Right lobe of liver (tissue), 6 donors: ENCODE measurements around the gene BMPER. TPM values are rescaled to one million over a fixed set of nuclear protein-coding genes. Genes with fewer than 3 reads are reported as not detected.
"Not testable (repeated sequence)": the region's sequence is repeated elsewhere in the genome, so short reads cannot be mapped to it uniquely, and the experiment has no call there.

ENCODE experiments used
- ATAC-seq, 4 donors: fragments of 200-7000 bp; cut with Tn5 transposase; one replicate each; pipeline ENCODE4 v1.9.1; 2020; ENCODE audit warnings: mild to moderate bottlenecking in 4 of 4, moderate library complexity in 4 of 4
- DNase-seq, 3 donors: peaks; one replicate each; pipeline ENCODE4 v3.0.0-alpha.2; 2020
- H3K27ac ChIP-seq, 3 donors: fragments of 200-600 bp; one replicate each; pipeline ENCODE4 v1.8.0; 2022
- H3K27me3 ChIP-seq, 2 donors: fragments of 200-600 bp; one replicate each; pipeline ENCODE4 v1.8.0; 2022
- H3K36me3 ChIP-seq, 4 donors: fragments of 200-600 bp; sonication (generic) in 1 of 4; one replicate each; pipeline versions ENCODE4 v1.5.1 to v1.8.0; 2017 to 2022; ENCODE audit warnings: control low read depth in 1 of 4
- H3K4me1 ChIP-seq, 4 donors: fragments of 200-600 bp; sonication (generic) in 1 of 4; one replicate each; pipeline versions ENCODE4 v1.5.1 to v1.8.0; 2017 to 2022; ENCODE audit warnings: control low read depth in 1 of 4
- H3K4me3 ChIP-seq, 3 donors: fragments of 200-600 bp; one replicate each; pipeline ENCODE4 v1.8.0; 2022
- H3K9me3 ChIP-seq, 4 donors: fragments of 200-600 bp; sonication (generic) in 1 of 4; one replicate each; pipeline versions ENCODE4 v1.5.1 to v1.8.0; 2017 to 2022; ENCODE audit warnings: control low read depth in 1 of 4
- POLR2A ChIP-seq: fragments of 450-650 bp; IDR thresholded peaks from one replicate; pipeline ENCODE4 v1.6.1; 2017; ENCODE audit warnings: antibody characterized with exemption, mild to moderate bottlenecking
- WGBS: methylation state at CpG from one replicate; pipeline ENCODE4 v1.1.6; 2018; ENCODE audit warnings: low coverage, low lambda C conversion rate; ENCODE audit not compliant: insufficient coverage; ENCODE audit errors: missing lambda C conversion rate; 5-methylcytosine and 5-hydroxymethylcytosine counted together
- intact Hi-C, 2 donors: fragments of 100-400 bp; cut with DNase I; formaldehyde crosslinking; loops; one replicate each; pipeline versions ENCODE4 v1.11.2 to v1.14.1; 2022
- total RNA-seq, 6 experiments: library from RNA; depleted of rRNA in 2 of 6; stranded (reverse); fragments of >200 nt in 2 of 6; fragmentation: NEBNext Ultra II Directional in 3 of 6; extraction: Animal tissue kit (Norgen Biotek cat#: 25700) in 3 of 6; gene quantifications; one replicate each; pipeline versions ENCODE4 v1.1.0 to v1.2.4, GENCODE V29; 2016 to 2023
- TF ChIP-seq, protein P1 (sequence below), 4 donors: fragments of 200-600 bp in 3 of 4; fragments of 450-650 bp in 1 of 4; IDR thresholded peaks; one replicate each; pipeline versions ENCODE4 v1.5.1 to v1.8.0; 2016 to 2022; ENCODE audit warnings: antibody characterized with exemption in 4 of 4, mild to moderate bottlenecking in 2 of 4
- donor health status: DM: no; HTN: yes; CAD: no.
- donor health status: DM: no; HTN: no; CAD: no.
- donor health status: DM: no; HTN: no; CAD: no.
- donor health status: DM: no; HTN: yes; CAD: no.
- donor health status: DM: no; HTN: yes; CAD: no.

BMPER gene
- total RNA-seq, 6 experiments from 2014 or later = 5.8 to 17.1 (median 10.4) TPM

GRCh38 chr7:34165927-34166550 is 260.7 kb downstream of the BMPER start:
- TF ChIP-seq, protein P1, sequence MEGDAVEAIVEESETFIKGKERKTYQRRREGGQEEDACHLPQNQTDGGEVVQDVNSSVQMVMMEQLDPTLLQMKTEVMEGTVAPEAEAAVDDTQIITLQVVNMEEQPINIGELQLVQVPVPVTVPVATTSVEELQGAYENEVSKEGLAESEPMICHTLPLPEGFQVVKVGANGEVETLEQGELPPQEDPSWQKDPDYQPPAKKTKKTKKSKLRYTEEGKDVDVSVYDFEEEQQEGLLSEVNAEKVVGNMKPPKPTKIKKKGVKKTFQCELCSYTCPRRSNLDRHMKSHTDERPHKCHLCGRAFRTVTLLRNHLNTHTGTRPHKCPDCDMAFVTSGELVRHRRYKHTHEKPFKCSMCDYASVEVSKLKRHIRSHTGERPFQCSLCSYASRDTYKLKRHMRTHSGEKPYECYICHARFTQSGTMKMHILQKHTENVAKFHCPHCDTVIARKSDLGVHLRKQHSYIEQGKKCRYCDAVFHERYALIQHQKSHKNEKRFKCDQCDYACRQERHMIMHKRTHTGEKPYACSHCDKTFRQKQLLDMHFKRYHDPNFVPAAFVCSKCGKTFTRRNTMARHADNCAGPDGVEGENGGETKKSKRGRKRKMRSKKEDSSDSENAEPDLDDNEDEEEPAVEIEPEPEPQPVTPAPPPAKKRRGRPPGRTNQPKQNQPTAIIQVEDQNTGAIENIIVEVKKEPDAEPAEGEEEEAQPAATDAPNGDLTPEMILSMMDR (IDR thresholded peaks at IDR 0.05) = peak; percentile 62 to 81 (median 70)
- TF ChIP-seq POLR2A = no peak
- ATAC-seq = peak; percentile 88 to 95 (median 93)
- Histone ChIP-seq H3K9me3 (no peaks in the 10 kb centered on the region), H3K36me3 (no peaks in the 10 kb centered on the region), H3K4me1 (peaks cover 0 to 2% (median 0%) of the 10 kb centered on the region in 4 donors), H3K4me3 (no peak overlapping the region), H3K27me3 (no peaks in the 10 kb centered on the region), H3K27ac (no peak overlapping the region)
- DNase-seq = no peak
- intact Hi-C loops = no loop called here
- 64% methylated on average over 2 of the region's 3 CpGs for WGBS

DNA sequence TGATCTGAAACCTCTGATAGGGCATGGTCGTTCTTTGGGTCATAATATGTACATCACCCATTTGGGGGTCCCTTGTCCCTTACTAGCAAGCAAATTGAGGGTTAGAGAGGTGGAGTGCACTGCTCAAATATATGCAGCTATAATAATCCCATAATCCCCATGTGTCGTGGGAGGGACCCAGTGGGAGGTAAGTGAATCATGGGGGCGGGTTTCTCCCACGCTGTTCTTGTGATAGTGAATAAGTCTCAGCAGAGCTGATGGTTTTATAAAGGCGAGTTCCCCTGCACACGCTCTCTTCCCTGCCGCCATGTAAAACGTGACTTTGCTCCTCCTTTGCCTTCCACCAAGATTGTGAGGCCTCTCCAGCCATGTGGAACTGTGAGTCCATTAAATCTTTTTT is 262.7 kb downstream of the BMPER start:
- no peak for ATAC-seq
- TF ChIP-seq, protein P1 (IDR thresholded peaks at IDR 0.05) = no peak
- no peak for TF ChIP-seq POLR2A

GRCh38 chr7:34174688-34175616 is 269.6 kb downstream of the BMPER start:
- H3K27me3 ChIP-seq, H3K4me1 ChIP-seq, intact Hi-C loops, H3K36me3 ChIP-seq, DNase-seq, H3K27ac ChIP-seq, ATAC-seq, H3K9me3 ChIP-seq, H3K4me3 ChIP-seq: not testable (repeated sequence)
- 57% methylated on average over 9 of the region's 32 CpGs for WGBS

More for the DNA sequence above, 262.7 kb downstream of the BMPER start:
- intact Hi-C loops = no loop called here
- Histone ChIP-seq H3K9me3 (no peaks in the 10 kb centered on the region), H3K36me3 (no peaks in the 10 kb centered on the region), H3K4me1 (peaks cover 0 to 2% (median 0%) of the 10 kb centered on the region in 4 donors), H3K27me3 (no peaks in the 10 kb centered on the region), H3K27ac (no peak overlapping the region), H3K4me3 (no peak overlapping the region)
- no peak for DNase-seq
- WGBS = 67% methylated on average over 6 of the region's 8 CpGs

DNA sequence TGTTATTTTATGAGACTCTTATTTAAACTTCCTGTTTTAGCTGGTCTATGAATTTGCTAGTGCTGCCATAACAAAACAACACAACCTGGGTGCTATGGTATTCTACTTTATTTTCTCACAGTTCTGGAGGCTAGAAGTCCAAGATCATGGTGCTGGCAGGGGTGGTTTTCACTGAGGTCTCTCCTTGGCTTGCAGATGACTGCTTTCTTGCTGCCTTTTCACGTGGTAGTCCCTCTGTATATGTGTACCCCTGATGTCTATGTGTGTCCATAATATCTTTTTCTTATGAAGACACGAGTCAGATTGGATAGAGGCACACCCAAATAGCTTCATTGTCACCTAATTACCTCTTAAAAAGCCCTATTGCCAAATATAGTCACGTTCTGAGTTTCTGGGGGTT is 270.5 kb downstream of the BMPER start:
- Histone ChIP-seq H3K4me3 (no peak overlapping the region), H3K36me3 (no peaks in the 10 kb centered on the region), H3K9me3 (no peaks in the 10 kb centered on the region), H3K27me3 (no peaks in the 10 kb centered on the region), H3K4me1 (no peaks in the 10 kb centered on the region), H3K27ac (no peak overlapping the region)
- DNase-seq (no peak), ATAC-seq (no peak)
- 31% methylated on average over 3 of the region's 3 CpGs for whole genome bisulfite sequencing
- no peak for TF ChIP-seq POLR2A
- TF ChIP-seq, protein P1 (IDR thresholded peaks at IDR 0.05) = no peak
- intact Hi-C loops = no loop called here

- H3K27ac ChIP-seq = no peak overlapping the region
- H3K9me3 ChIP-seq = no peaks in the 10 kb centered on the region
- ATAC-seq (no peak), DNase-seq (no peak)
- no peaks in the 10 kb centered on the region for H3K27me3 ChIP-seq
- TF ChIP-seq, protein P1 (IDR thresholded peaks at IDR 0.05) = no peak
- TF ChIP-seq POLR2A = no peak
- no peaks in the 10 kb centered on the region for H3K4me1 ChIP-seq
- no peaks in the 10 kb centered on the region for H3K36me3 ChIP-seq
- no peak overlapping the region for H3K4me3 ChIP-seq
- 49% methylated on average over 3 of the region's 3 CpGs for WGBS
- intact Hi-C loops = no loop called here
Observed at GRCh38 chr7:34177476-34177875, 272.1 kb downstream of the BMPER start.
